AG04449 (cell line): ENCODE results near the gene DAB2IP.

Source experiments
- CTCF ChIA-PET: fragments of 350-600 bp; formaldehyde crosslinking; extraction: SDS; loops from one replicate; lab custom pipeline; 2021; ENCODE audit warnings: antibody characterized with exemption; lab: Yijun Ruan, JAX
- POLR2A ChIA-PET: fragments of 400-600, 350-600 bp; formaldehyde crosslinking; extraction: SDS; loops from one replicate; lab custom pipeline; 2020; ENCODE audit warnings: antibody characterized with exemption, inconsistent platforms; lab: Yijun Ruan, JAX
- DNase-seq: peaks from one replicate; pipeline ENCODE4 v3.0.0-alpha.2; 2010; ENCODE audit warnings: low read depth, low spot score
- H3K4me3 ChIP-seq: 2 replicates; pipeline ENCODE4 v1.5.1; 2011; ENCODE audit warnings: low read depth, mild to moderate bottlenecking, control low read depth, low read length
- TF ChIP-seq, protein P1 (sequence below): IDR thresholded peaks from one replicate; pipeline ENCODE4 v1.5.1; 2011; ENCODE audit warnings: mild to moderate bottlenecking, moderate library complexity, low read length, control low read depth, inconsistent platforms; ENCODE audit not compliant: insufficient read depth; ENCODE audit errors: missing control alignments

The DAB2IP gene

DNA sequence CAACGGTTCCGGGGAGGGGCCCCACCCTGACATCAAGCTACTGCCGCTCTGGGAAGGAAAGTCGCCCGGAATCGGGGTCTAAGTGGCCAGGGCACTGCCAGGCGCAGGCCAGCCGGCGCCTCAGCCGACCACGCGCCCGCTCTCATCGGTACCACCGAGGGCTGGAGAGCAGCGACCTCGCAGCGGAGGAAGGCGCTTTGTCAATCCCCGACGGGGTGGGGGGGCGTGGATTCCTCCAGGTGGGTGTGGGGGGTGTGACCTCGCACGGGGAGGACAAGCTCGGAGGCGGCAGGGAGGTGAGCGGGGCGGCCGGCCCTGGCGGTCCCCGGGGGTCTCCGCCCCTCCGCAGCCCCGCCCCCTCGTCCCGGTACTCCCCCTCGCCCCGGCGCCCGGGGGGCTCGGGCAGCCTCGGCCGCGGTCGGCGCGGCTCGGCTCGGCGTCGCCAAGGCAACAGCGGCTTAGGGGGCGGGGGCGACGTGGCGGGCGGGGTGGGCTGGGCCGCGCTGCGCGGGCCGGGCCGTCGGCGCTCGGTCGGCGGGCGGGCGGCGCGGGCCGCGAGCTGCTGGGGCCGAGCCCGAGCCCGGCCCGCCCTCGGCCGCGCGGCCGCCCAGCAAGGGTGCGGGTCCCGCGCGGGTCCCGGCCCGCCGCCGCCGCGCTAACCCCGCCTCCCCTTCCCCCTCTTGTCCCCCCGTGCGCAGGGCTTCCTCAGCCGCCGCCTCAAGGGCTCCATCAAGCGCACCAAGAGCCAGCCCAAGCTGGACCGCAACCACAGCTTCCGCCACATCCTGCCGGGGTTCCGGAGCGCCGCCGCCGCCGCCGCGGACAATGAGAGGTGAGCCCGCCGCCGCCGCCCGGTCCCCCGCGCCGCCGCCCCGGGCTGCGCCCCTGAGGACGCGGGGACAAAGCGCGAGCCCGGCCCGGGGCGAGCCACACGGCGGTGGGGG lies 47.5 kb downstream of the DAB2IP start:
- POLR2A ChIA-PET: interaction anchor here (1.6 kb wide), 1 partner anchor 101 kb away, joined by 3 read pairs; no protein-coding TSS in a partner anchor
- DNase-seq: no peak

DNA sequence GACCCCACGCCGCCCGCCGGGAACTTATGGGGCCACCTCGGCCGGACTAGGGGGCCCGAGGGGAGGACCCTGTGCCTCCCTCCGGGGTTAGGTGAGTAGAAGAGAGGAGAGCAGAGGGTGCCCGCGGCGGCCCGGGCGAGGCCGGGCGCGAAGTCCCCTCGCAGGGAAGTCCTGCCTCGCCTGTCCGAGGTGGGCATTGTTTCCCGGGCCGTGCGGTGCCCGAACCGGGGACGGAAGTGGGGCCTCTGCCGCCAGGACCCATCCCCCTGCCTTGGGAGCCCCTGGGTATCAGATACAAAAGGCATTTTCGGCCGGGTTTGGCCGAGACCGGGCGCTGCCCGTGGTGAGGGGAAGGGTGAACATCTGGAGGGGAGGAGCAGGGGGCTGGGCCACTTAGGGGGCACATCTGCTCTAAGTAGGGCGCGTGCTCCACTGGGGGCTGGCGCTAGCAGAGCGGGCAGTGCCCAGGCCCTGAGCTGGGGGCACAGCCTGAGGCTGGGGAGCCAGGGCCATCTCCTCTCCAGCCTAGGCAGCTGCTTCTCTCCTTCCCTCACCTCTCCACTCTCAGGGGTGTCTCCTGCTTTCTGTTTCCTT lies 48.2 kb downstream of the DAB2IP start:
- H3K4me3 ChIP-seq: peak overlapping the region; percentile 61
- ChIA-PET POLR2A (no interaction called here), CTCF (interaction anchor here (1.1 to 7.9 kb wide), 9 partner anchors 9 to 294 kb away, joined by 3 to 140 read pairs (median 6); no protein-coding TSS in a partner anchor)

More for the DNA sequence above, 47.5 kb downstream of the DAB2IP start:
- TF ChIP-seq, protein P1, sequence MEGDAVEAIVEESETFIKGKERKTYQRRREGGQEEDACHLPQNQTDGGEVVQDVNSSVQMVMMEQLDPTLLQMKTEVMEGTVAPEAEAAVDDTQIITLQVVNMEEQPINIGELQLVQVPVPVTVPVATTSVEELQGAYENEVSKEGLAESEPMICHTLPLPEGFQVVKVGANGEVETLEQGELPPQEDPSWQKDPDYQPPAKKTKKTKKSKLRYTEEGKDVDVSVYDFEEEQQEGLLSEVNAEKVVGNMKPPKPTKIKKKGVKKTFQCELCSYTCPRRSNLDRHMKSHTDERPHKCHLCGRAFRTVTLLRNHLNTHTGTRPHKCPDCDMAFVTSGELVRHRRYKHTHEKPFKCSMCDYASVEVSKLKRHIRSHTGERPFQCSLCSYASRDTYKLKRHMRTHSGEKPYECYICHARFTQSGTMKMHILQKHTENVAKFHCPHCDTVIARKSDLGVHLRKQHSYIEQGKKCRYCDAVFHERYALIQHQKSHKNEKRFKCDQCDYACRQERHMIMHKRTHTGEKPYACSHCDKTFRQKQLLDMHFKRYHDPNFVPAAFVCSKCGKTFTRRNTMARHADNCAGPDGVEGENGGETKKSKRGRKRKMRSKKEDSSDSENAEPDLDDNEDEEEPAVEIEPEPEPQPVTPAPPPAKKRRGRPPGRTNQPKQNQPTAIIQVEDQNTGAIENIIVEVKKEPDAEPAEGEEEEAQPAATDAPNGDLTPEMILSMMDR: no peak
- peak overlapping the region; percentile 61 for H3K4me3 ChIP-seq
- CTCF ChIA-PET: interaction anchor here (0.5 to 7.9 kb wide), 11 partner anchors 10 to 296 kb away, joined by 3 to 140 read pairs (median 6); no protein-coding TSS in a partner anchor

DNA sequence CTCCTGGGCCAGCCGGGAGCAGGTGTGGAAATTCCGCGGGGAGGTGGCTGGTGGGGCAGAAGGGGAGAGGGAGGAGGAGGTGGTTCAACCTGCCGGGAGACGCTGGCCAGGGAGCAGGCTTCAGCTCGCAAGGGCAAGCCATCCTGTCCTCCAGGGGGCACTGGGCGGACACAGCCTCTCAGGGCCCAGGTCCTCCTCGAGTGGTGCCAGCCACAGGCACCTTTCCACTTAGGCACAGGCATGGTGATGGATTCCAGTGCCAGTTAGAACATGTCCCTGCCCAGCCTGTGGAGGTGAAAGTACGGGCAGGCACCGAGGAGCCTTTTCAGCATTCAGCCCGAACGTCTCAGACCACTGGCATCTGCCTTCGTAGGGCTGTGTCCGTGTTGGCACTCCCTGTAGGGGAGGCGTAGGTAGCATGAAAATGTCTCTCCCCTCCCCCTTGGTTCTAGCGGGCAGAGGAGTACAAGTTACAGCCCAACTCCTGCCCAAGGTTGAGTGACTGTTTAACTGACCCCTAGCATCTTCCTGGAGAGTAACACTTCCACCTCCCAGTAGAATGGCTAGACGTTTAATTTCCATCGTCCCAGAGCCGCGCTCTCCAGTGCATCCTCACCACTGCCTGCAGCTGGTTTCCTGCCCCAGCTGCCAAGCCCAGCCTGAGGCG lies 48.9 kb downstream of the DAB2IP start:
- peak overlapping the region; percentile 61 for H3K4me3 ChIP-seq
- POLR2A ChIA-PET: no interaction called here
- TF ChIP-seq, protein P1: peak; percentile 74
- no peak for DNase-seq
- CTCF ChIA-PET: interaction anchor here (1.2 to 7.5 kb wide), 8 partner anchors 9 to 295 kb away, joined by 3 to 140 read pairs (median 6); no protein-coding TSS in a partner anchor

More for the DNA sequence above, 48.2 kb downstream of the DAB2IP start:
- TF ChIP-seq, protein P1: no peak
- DNase-seq: no peak

DNA sequence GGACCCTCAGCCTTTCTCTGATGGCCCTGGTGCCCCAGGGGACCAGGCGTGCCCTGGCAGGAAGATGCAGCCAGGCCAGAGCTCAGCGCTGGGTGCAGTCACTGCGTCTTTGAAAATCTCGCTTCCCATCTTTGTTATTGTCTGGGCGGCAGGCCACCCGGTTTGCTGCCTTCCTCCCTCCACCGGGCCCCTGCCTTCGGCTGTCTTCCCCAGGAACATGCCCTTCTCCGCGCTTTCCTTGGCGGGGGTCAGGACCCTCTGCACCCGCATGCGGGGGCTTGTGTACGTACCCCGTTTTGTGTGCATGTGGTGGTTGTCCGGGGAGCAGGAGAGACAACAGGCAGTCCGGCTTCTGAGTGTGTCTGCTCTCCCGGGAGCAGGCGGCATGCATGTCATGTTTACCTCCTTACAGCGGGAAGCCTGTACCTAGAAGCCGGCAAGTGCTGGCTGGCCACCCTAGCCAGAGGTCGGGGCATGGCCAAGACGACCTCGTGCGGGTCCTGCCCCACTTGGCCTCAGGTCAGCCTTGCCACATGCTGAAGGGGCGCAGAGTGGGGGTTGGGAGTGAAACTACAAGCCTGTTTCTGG lies 49.5 kb downstream of the DAB2IP start:
- DNase-seq: no peak
- H3K4me3 ChIP-seq: peak overlapping the region; percentile 31
- ChIA-PET CTCF (interaction anchor here (1.3 to 7.5 kb wide), 5 partner anchors 8 to 294 kb away, joined by 3 to 140 read pairs (median 6); no protein-coding TSS in a partner anchor), POLR2A (no interaction called here)
- TF ChIP-seq, protein P1: no peak

DNA sequence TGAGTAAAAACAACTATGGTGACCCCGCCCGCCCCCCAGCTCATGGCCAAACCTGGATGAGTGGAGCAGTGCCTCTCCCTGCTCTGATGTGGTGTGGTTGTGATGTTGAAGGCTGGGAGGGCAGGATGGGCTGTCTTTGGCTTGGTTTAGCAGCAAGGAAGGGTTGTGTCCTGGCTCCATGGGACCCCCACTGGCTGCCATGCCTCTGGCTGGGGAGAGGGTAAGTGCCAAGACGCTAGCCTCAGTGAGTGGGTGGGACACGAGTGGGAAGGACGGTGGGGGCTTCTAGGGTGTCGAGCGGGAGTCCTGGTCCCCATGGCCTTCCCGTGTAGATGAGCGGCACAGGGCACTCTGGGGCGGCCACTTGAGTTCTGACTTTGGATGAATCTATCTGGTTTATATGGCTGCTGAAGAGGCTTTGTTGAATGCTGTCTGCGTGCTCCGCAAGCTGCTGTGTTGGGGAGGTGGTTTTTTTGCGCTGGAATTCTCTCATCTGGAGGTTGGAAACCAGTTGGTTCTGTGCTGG lies 50.4 kb downstream of the DAB2IP start:
- TF ChIP-seq, protein P1: no peak
- no peak for DNase-seq
- ChIA-PET CTCF (interaction anchor here (0.9 to 2.2 kb wide), 5 partner anchors 137 to 293 kb away, joined by 3 to 7 read pairs (median 3); no protein-coding TSS in a partner anchor), POLR2A (no interaction called here)
- H3K4me3 ChIP-seq: no peak overlapping the region
